22Rv1 (cell line): ENCODE measurements around the gene ALS2CL.

ENCODE experiments used
- CTCF ChIP-seq: fragments of 450-650 bp; IDR thresholded peaks from 2 replicates; pipeline ENCODE4 v1.5.1; 2017; ENCODE audit warnings: mild to moderate bottlenecking
- ZFX ChIP-seq: fragments of 450-650 bp; IDR thresholded peaks from 2 replicates; pipeline ENCODE4 v1.6.1; 2017; ENCODE audit warnings: antibody characterized with exemption, borderline replicate concordance

- TF ChIP-seq CTCF (no peak), ZFX (no peak)
Measured at GRCh38 chr3:46681387-46681786, 12.1 kb downstream of the ALS2CL start.
